NCI-H82 (cell line): ENCODE measurements around the gene NAXD.
A peak's percentile ranks its signal among the peaks of the same experiment; 100 is the strongest.
"Not testable (repeated sequence)": the region's sequence is repeated elsewhere in the genome, so short reads cannot be mapped to it uniquely, and the experiment has no call there.

Source experiments
- DNase-seq: peaks from one replicate; lab custom pipeline; 2025; lab: John Stamatoyannopoulos, UW

NAXD gene

DNA sequence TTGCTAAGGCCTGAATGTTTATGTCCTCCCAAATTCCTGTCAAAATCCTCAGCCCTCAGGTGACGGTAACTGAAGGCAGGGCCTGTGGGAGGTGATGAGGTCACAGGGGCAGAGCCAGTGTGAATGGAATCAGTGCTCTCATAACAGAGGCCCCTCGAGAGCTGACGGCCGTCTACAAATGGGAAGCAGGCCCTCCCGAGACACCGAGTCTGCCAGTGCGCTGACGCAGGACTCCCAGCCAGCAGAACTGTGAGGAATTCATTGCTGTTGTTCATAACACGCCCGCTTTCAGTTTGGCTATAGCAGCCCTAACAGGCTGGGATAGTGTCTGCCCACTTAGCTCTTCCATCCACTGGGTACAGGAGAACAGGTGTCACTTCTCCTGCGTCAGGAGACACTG, 49.3 kb downstream of the NAXD start:
- no peak for DNase-seq

DNA sequence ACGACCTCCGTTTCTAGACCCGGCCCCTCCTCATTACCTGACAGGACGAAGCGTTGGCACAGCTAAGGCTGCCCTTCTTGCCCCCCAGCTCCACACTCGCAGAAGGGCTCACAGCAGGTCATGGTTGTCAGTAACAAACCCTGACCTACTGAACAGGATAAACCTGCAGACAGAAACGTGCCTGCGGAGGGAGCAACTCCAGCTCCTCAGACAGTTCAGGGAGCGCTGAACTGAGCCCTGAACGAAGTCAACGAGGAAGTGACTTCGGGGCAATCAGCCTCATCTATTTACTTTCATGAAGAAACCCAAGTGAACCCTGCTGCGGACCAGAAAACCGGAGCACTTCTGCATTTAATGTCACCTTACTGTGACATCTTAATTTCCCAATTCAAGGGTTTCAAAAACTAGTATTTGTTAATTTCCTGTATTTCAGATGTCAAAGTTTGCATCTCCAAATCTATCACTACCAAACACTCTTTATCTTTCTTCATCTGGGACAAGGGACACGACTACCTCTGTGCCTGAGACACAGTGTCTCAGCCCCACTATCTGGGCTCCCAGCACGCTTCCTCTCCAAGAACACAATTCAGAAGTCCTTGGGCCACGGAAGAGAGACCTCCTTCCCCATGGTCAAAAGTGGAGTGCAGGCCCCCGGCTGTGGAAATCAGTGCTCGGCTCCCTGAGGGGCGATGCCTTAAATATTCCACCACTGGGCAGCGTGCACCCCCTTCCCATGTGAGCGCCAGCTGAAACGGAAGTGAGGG, 50.3 kb downstream of the NAXD start:
- DNase-seq = no peak

DNA sequence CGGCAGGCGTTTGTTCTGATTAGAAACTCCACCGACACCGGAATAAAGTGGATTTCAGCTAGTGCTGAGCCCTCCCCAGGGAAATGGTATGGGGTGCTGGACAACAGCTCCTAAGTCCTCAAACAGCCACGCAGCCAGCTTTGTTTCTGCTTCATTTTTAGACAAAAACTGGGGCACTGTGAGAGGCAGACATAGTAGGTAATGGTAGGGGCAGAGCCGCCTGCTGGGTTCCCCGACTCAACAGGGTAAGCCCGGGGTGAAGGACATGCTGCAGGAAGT, 50.8 kb downstream of the NAXD start:
- no peak for DNase-seq

DNA sequence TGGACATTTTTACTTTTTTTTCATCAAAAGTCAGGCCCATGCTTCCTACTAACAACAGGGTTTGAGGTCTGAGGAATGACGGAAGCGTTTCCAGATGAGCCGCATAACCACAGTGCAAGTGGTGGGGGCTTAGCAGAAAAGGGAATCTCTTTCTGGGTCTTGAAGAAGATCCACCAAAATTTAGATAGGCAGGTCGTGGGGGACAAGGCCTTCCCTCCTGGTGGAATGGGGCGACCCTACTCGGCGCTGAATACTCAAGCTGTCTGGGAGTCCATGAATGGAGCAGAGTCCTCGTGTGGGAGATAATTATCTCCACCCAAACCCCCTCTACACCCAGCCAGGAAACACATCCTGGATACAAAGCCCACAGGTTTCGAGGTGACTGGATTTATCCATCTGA, 53.7 kb downstream of the NAXD start:
- DNase-seq = no peak

DNA sequence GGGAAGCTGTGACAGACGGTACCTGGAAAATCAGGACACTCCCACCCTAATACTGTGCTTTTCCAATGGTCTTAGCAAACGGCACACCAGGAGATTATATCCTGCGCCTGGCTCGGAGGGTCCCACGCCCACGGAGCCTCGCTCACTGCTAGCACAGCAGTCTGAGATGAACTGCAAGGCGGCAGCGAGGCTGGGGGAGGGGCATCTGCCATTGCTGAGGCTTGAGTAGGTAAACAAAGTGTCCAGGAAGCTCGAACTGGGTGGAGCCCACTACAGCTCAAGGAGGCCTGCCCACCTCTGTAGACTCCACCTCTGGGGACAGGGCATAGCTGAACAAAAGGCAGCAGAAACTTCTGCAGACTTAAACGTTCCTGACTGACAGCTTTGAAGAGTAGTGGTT, 54.5 kb downstream of the NAXD start:
- DNase-seq = not testable (repeated sequence)

DNA sequence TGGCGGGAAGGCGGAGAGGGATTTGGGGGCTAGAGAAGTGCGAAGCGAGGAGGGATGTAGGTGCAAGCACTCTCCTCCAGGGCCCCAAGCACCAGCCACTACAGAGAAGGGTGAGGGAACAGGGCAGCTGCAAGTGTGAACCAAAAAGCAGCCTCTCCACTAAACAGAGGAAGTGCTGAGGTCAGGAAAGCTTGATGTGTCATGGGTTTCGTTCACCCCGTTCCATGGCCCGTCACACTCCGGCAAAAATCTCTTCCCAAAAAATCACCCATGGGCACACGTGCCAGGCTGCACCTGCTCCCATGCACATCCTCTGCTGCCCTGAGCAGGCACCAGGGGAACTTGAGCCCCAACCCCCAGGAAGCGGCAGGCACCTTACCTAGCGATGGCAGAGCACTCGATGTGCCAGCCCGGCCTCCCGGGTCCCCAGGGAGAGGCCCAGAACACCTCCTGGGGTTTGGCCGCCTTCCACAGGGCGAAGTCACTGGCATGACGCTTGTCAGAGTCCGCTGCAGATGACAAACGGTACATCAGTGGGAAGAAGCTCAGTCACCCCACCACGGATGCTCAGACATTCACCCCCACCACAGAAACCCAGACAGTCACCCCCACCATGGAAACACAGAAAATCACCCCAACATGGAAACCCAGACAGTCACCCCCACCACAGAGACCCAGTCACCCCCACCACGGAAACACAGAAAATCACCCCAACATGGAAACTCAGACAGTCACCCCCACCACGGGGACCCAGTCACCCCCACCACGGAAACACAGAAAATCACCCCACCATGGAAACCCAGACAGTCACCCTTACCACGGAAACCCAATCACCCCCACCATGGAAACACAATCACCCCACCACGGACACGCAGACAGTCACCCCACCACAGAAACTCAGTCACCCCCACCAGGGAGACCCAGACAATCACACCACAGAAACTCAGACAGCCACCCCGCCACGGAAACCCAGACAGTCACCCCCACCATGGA, 61.5 kb downstream of the NAXD start:
- no peak for DNase-seq

DNA sequence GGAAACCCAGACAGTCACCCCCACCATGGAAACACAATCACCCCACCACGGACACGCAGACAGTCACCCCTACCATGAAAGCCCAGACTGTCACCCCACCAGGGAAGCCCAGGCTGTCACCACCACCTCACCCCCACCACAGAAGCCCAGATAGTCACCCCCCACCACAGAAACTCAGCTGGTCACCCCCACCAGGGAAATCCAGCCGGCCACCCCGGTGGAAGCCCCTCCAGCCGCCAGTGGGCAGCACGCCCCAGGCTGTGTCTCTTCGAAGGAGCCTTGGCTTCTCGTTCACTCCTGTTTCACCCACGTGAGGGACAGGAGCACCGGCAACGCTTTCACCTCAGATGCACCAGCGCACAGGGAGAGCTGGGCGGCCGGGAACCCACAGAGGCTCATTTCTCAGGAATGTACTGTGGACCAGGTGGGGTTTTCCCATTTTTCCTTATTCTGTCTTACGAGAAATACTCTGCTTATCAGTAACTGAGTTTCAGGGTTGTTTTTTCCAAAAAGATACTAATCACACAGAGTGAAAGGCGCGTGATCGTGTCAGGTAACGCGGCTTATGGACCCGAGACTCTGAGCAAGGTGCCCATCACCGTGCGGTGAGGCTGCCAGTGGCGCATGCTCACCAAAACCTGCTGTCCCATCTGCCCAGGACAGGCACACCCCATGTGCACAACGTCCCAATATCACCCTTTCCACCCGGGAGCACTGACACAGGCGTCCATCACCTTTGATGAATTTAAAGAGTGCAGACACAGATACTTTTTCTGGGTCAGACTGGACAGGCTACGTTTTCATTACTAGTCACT, 62.6 kb downstream of the NAXD start:
- DNase-seq = no peak

DNA sequence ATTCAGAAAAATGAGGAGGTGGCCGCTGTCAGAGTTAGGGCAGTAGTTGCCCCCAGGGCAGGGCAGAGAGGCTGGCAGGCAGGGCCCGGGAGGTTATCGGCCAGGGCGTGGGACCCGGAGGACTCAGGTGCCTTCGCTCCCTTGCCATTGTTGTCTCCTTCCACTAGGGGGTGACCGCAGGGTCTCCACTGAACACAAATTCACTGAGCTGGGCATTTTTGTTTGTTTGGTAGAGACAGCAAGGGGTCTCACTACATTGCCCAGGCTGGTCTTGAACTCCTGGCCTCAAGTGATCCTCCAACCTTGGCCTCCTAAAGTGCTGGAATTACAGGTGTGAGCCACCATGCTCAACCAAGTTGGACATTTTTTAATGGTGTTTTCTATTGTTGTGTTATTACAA, 65.5 kb downstream of the NAXD start:
- DNase-seq = peak; percentile 62

DNA sequence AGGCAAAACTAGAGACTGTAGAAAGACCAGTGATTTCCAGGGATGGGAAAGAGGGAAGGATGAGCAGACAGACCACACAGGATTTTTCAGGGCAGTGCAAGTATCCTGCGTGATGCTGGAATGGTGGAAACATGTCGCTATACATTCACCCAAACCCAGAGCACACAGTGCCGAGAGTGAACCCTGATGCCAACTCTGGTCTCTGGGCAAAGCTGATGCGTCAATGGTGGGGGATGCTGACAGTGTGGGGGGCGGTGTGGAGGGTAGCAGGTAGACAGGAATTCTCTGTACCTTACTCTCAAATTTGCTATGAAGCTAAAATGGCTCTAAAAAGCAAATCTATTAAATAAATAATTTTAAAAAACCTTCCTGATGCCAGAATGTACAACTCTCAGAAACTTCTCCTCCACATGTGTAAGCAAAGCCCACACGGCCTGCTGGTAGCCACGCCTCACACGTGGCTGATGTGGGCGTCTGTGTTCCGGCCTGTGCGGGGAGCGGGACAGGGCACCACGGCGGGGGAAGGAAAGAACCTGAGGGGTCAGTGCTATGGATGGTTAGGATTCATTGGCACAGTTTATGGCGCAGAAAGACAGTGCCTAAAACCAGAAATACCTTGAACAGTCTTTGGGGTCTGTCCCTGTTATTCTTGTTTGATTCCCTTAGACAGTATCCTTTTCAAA, 66.7 kb downstream of the NAXD start:
- DNase-seq = no peak

DNA sequence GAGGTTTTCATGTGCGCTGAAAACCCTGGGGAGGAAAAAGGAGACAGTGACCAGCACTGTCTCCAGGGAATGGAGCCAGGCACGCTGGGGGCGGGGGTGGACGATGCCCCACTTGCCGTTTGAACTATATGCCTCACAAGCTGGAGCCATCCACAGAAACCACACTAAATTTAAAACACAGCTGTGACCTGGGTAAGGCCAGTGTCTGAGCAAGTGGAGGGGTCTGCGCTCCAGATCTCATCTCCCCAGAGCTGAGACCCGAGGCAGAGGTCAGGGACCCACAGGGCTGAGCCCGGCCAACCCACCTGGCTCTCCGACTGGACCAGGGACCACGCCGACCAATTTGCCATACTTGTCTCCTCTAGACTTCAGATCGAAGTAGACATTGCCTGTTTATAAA, 67.4 kb downstream of the NAXD start:
- DNase-seq = no peak

DNA sequence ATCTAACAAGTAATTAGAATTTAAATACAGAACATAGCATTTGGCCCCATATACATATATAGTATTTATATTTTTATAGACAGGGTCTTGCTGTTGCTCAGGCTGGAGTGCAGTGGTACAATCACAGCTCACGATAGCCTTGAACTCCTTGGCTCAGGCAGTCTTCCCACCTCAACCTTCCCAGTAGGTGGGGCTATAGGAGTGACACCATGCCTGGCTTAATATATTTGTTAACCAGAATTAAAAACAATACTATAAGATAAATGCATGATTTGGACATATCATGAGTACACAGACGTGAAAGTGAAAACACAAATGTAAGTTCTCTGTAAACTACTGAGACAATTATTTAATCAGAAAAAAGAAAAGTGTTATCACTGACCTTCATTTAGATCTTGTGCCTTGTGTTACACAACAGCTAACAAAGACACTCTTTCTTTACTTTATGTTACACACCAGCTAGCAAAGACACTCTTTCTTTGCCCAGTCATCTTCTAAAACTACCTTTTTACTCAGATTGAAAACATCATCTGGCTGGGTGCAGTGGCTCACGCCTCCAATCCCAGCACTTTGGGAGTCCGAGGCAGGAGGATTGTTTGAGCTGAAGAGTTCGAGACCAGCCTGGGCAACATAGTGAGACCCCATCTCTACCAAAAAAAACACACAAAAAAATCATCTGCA, 68.0 kb downstream of the NAXD start:
- DNase-seq = peak; percentile 10

DNA sequence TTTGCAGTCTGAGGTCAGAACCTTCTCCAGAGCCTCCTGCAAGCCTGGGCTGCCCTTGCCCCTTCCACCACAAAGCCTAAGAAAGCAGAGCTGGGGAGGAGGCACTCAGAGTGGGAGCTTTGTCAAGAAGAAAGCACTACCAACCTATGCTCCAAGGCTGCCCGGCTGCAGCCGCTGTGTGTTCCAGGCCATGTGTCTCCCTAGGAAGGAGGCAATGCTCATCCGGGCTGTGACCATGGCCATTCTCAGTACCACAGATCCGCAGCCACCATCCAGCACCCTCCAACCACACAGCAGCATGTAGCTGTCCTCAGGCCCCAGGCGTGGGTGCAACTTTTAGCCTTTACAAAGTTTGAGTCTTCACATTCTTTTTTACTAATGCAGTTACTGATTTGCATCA, 68.6 kb downstream of the NAXD start:
- DNase-seq = no peak

DNA sequence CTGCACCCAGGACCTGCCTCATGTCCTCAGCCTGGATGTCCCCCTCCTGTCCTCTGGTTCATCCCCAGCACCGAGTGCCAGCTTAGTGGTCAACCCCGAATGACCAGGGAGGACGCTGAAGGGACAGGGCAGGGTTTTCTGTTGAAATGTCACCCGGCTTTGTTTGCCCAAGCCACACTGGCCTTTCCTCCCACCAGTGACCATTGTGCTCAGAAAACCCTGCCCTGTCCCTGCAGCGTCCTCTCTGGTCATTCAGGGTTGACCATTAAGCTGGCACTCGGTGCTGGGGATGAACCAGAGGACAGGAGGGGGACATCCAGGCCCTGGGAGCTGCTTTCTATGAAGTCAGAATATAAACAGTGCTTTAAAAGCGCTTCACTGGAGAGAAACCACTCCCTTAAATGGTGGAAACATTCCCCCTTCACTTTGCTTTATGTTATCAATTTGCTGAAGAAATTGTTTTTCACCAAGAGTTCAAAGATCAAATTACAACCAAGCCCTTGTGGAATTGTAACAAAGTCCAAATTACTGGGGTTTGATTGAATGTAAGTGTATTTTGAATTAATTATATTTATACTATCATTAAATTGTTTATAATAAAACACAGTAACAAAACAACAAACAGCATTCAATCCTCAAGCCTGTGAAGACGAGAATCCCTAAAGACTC, 69.2 kb downstream of the NAXD start:
- no peak for DNase-seq

DNA sequence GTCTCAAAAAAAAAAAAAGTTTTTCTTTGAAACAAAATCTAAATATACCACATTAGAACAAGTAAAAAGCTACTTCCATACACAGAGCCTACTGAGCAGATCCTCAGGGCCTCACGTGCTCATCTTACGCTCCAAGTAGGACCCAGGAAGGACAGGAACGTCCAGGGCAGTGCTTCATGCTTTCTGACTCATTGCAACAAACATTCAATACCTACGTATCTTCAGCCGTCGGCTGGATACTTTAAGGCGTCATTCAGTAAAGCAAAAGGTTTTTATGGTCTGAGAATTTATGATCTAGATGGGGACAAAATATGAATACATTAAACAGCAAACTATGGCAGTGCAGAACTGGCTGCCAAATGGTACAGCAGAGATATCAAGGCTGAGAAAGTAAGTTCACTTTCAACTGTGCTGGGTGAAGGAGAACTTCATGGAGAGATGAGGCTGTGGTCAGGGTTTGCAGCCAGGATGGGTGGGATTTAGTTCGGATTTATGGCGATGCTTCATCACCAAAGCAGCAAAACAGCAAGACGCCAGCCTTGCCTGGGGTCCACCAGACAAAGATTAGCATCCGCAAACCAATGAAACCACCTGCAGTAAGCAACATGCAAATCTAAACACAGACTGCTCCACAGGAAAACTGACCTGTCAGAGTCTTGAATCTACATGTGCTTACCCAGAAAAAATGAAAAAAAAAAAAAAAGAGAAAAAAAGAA, 70.1 kb downstream of the NAXD start:
- DNase-seq = no peak

DNA sequence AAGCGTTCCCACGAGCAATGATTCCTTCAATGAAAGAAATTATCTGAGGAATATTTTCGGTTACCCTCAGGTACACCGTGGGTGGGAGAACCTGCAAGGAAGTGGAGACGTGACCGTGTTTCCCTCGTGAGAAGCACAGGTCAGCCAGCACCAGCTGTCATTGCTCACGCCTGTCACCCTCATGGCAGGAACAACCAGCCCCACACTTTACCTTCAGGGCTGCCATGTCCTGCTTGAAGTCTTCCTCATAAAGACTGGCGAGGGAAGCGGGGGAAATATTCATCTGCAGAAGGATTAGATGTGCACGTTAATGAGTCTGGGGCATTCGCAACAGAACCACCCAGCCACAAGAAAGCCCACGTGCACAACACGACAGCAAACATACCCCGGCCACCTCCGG, 72.4 kb downstream of the NAXD start:
- no peak for DNase-seq

DNA sequence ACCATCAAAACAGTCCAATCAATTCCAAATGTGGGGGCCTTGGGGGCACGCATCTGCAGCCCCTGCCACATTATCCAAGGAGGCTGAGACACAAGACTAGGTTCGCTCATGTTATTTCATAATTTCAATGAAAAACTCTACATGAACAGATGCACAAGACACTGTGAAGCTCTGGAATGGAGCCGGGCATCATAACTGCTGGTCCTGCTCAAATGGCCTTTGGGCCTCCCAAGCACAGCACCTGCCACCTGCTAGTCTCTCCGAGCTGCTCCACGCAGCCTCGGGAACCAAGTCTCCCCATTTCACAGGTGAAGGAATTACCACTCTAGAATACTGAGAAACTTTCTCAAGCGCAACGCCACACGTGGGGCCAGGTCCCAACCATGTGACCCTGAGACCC, 73.7 kb downstream of the NAXD start:
- DNase-seq = no peak
